ENCODE data around the gene COL28A1.

GRCh38 chr7:7425321-7425720 is 110.4 kb downstream of the COL28A1 start:
- TF ChIP-seq REXO4 (CRISPR knock-in tag; IDR thresholded peaks at IDR 0.05; ENCODE audit: borderline replicate concordance) (no peak), BCL6 (CRISPR knock-in tag; IDR thresholded peaks at IDR 0.05) (no peak), SP2 (CRISPR knock-in tag; IDR thresholded peaks at IDR 0.05) (no peak), MIER3 (CRISPR knock-in tag; IDR thresholded peaks at IDR 0.05; ENCODE audit: borderline replicate concordance) (no peak), ZNF746 (CRISPR knock-in tag; IDR thresholded peaks at IDR 0.05) (no peak), RBM22 (optimal IDR thresholded peaks at IDR 0.05; ENCODE audit: low read length) (no peak)

Measured in HepG2 (cell line).